GM18951 (cell line): ENCODE results near the gene RGS8.

Source experiments
- POLR2A ChIP-seq: IDR thresholded peaks from 4 replicates; pipeline ENCODE4 v1.6.1; 2011; ENCODE audit warnings: mild to moderate bottlenecking; ENCODE audit not compliant: insufficient read length, insufficient read depth; ENCODE audit errors: extremely low read depth
- in situ Hi-C: fragments of 300-500 bp; cut with MboI; formaldehyde crosslinking; loops from one replicate; pipeline ENCODE4 v1.12.0; 2022; ENCODE audit warnings: low sequenced_read_pairs, mixed read lengths, inconsistent platforms; ENCODE audit not compliant: unreplicated experiment

RGS8 gene, protein sequence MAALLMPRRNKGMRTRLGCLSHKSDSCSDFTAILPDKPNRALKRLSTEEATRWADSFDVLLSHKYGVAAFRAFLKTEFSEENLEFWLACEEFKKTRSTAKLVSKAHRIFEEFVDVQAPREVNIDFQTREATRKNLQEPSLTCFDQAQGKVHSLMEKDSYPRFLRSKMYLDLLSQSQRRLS

DNA sequence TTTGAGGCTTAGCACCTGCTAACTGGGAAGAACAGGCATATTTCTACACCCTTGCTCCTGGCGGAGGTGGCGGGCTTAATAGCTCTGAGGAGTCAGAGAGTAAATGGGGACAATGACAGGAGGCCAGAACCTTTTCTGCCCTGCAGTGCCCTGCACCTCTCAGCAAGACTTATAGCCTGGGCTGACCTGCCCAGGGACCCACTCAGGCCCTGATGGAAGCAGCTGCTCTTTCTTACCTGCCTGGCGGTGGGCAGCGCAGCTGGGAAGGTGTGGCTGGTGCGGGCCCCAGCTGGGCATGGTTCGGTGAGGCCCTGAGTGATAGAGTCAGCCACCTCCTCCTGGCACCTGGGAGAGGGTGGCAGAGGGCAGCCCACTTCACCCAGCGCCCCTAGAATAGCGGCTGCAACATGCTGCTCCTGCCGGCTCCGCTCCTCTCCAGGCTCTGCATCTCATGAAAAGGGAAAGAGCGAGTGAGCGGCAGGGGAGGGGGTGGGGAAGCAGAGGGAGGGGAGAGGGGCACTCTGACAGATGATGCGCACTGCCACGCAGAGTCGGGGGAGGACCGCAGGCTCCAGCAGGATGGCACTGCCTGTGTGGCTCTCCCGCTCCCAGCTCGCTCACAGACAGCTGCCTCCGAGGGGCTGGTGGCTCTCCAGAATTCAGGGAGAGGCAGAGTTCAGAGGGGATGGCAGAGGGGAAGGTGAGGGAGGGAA lies at the start of gene RGS8:
TSS of gene RGS8 (minus strand) at position 472 of the 713 bp plus-strand sequence. CDS start 14,938 bp downstream, outside the sequence.
- in situ Hi-C loops: no loop called here
- TF ChIP-seq POLR2A: no peak

DNA sequence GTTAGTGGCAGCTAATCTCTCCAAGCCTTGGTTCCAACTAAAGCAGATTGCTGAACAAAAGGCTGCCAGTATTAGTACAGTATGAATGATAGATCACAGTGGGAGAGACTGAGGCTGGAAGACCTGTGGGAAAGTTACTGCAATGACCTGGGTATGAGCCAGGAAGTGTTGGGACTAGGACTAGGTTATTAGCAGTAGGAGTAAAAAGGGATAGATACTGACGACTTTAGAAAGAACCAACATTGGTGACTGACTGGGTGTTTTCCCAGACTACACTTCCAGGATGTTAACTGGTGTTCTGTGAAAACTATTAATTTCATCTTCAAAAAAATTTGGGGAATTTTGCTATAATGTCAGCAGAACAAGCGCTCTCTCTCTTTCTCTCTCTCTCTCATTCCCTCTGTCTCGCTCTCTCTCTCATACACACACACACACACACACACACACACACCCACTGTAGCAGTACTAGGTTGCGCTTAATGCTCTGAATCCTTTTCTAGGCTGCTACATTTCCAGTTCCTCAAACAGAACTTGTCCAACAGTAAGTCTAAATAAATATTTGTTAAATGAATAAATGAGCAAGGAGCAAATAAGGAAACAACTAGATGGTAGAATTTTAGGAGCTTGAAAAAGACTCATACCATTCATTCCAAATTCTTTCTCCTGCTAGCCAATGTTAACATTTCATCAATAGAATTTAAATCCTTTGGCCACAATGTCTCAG lies 47.6 kb upstream of the RGS8 start:
- TF ChIP-seq POLR2A: no peak
- in situ Hi-C loops: no loop called here

DNA sequence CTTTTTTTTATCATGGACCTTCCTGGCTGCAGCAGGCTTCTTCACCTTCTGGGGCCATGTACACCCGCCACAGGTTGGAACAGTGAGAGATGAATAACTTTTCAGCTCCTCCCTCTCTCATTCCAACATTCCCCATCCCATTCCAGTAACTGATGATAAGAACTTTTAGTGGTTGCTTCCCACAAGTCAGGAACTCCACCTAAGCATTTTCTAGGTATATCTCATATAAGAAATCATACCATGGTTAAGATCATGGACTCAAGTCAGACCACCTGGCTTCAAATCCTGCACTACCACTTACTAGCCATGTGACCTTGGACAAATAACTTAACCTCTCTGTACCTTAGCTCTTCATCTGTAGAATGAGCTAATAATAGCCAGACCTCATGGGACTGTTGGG lies 42.5 kb upstream of the RGS8 start:
- no peak for TF ChIP-seq POLR2A
- in situ Hi-C loops: no loop called here

DNA sequence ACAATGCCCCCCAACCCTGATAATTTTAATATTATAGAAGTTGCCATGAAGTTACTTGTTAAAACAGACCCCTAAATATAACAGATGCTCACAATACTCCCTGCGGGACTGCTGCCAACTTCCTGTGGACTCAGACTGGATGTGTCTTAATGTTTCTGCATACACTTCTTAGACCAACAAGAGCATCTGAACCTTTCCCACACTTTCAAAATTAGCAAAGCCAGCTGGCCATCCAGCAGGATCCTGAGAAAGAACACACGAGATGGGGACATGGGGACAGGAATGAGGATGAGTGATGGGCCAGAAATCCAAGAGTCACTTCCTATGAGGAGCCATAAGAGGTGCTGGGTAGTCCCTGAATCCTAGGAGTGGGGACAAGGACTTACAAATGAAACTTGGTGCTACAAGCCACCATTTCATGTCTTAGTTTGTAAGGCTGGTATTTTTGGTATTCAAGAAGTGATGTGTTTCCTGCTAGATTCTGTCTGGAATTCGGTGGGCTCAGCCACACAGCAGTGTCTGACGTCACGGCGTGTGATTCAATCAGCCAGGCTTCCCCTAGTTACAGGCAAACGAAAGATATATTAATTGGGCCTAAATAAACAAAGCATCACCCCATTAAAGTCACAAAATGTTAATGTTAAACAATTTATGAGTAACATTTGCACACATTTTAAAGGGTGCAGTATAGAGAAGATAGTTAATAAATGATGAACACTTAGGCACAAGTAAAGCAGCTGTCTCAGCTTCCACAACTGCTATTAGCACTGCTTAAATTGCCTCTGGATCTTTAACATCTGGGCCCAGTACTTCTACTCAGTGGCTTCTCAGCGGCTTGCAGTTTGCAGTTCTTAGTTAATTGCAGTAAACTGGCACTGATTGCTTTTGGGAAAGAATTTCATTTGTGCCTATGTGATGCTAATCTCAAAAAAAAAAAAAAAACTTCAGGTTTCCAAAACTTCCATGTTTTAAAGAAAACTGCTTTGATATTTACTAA lies 41.2 kb upstream of the RGS8 start:
- no peak for TF ChIP-seq POLR2A
- in situ Hi-C loops: no loop called here

DNA sequence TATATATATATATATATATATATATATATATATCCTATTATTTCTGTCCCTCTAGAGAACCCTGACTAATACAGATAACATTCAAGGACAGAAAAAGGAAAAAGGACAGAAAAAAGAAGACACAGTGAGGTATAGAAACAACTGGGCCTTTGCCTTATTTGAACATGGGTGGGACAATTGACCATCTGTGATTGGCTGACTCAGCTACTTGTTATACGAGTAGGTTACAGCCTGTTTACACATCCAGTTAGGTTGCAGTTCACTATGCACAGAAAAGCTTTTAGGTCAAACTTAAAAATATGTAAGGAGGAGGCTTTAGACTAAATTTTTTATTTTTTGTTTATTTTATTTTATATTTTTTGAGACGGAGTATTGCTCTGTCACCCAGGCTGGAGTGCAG lies 39.8 kb upstream of the RGS8 start:
- TF ChIP-seq POLR2A: no peak

DNA sequence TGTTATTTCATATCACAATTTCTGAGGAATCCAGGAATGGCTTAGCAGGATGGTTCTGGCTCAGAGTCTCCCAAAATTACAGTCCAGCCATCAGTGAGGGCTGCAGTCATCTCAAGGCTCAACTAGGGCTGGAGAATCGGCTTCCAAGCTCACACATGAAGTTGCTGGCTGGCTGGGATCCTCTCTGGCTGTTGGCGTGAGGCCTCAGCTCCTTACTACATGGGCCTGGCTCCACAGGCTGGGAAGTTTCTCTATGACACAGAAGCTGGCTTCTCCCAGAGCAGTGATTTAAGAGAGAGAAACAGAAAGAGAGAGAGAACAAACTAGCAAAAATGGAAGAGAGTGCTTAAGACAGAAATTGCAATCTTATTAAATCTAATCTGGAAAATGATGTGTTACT lies 38.8 kb upstream of the RGS8 start:
- in situ Hi-C loops: no loop called here
- no peak for TF ChIP-seq POLR2A

More for the DNA sequence above, 39.8 kb upstream of the RGS8 start:
- in situ Hi-C loops: no loop called here

DNA sequence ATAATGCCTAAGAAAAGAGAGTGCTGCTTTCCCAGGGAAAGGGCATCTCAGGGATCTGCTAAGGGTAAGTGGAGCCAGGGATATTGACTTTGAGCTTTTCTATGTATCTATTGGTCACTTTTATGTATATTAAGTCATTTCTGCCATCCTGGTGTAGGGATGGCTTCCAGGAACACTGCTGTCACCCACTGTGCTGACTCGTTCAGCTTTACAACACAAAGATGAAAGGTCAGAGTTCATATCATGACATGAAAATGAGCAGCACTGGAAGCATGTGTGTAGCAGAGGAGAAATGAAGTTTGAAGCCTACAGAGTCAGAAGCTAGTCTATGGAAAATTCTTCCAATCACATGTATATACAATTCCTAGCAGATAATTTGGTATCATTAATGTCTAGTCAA lies 37.1 kb upstream of the RGS8 start:
- in situ Hi-C loops: no loop called here

DNA sequence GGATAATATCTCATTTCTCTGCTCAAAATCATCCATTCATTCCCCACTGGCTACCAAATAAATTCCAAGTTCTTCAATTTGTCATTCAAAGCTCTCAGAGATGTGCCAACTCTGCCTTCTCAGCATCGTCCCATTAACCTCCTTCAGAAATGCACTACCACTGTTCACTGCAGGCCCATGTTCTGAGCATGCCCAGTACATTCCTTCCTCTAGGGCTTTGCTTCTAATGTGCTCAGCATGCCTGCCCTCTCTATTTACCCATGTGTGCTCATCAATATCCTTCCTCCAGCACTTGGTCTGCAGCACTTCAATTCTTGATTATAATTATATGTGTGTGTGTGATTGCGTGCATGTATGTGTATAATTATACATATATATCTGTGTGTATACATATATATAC lies 36.1 kb upstream of the RGS8 start:
- TF ChIP-seq POLR2A: no peak
- in situ Hi-C loops: no loop called here

More for the DNA sequence above, 37.1 kb upstream of the RGS8 start:
- no peak for TF ChIP-seq POLR2A

DNA sequence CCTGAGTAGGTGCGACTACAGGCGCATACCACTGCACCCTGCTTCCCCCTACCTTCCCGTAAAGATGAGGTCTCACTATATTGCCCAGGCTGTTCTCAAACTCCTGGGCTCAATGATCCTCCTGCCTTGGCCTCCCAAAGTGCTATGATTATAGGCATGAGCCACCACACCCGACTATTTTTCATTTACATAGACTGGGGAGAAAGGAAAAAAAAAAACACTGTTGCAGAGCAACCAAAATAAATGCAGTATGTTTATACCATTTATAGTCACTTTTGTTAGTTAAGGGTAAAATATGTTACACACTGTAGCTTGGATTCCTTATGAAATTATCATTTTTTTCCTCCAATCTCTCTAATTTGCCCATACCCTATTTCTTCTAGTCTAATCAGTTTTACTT lies 35.2 kb upstream of the RGS8 start:
- in situ Hi-C loops: no loop called here
- TF ChIP-seq POLR2A: no peak

DNA sequence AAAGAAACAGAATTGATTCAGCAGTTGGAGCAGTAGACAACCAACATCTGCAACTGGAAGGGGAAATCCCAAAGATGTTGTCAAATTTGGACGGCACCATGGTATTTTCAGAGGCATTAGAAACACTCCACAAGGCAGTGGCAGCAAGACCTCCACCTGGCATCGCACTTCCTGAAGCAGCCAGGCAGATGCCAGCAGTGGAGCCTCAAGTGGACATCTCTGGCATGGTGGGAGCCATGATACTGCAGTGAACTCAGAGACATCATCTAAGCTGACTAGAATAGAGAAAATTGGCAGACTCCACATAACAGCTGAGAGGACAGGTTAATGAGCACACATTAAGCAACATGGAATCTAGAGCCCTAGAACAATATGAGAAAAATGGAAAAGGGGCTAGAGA lies 33.9 kb upstream of the RGS8 start:
- in situ Hi-C loops: no loop called here
- TF ChIP-seq POLR2A: no peak

DNA sequence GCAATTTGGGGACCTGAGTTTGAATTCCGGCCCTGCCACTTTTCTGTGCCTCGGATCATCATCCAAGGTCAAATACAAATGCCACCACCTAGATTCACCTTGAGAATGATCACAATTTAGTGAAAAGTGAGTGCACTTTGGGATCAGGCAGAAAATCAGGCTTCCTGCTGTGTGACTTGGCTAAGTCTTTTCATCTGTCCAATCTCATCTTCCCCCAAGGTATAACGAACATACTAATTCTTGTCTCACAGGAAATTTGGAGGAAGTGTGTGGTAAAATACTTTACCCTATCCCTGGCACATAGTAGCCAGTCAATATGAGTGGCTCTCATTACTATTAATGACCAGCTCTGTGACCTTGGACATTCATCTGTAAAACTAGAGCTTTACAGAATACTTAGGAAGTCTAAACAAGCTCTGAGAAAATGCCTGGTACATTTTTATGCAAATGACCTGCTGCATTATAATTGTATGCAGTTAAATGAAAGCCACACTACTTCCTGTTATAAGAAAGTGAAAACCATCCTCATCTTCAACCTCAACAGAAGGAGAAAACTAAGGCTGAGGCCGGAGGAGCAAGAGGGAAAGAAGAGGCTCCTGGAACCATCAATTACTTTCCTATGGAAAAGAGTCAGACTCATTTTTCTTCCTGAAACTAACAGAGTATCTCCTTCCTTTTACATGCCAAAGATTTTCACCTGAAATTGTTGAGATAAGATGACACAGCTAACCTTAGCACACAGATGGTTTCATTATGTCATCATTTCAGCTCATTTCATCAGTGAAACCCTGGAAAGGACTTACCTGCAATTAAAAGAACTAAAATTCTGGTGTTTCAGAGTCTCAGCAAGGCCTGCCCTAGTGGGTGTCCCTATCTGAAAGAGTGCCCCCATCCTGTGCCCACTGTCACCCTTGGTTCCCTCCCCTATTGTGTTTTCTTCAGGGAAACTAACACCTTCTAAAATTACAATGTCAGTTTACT lies 32.6 kb upstream of the RGS8 start:
- in situ Hi-C loops: no loop called here
- TF ChIP-seq POLR2A: no peak

DNA sequence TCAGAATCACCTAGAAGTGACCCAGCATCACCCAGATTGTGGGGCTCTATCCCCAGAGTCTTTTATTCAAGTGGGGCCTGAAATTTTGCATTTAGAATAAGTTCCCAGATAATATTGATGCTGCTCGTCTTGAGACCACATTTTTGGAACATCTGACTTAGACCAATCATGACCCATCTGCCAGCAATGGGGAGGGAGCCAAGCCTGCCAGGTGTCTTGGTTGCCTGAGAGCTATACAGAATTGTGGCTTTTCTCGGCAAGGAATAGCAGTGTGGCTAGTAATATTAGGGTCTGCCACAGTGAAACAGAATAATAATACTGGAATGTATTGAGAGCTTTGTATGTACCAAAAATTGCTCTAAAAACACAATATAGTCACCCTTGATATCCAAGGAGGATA lies 31.1 kb upstream of the RGS8 start:
- no peak for TF ChIP-seq POLR2A
- in situ Hi-C loops: no loop called here
